Measurements from ENCODE around the gene VWA5B2. TPM values are rescaled to one million over a fixed set of nuclear protein-coding genes. Genes with fewer than 3 reads are reported as not detected.
A peak's percentile ranks its signal among the peaks of the same experiment; 100 is the strongest.

Gene VWA5B2
- total and polyA plus RNA-seq, 2 of the 13 experiments (the other 11 are each of a cell fraction or from before 2014, with no cell fraction given): 0.03 to 0.04 TPM

- TF ChIP-seq DZIP1 (CRISPR knock-in tag; IDR thresholded peaks at IDR 0.05) (no peak), NCOA2 (CRISPR knock-in tag; IDR thresholded peaks at IDR 0.05) (peak; percentile 86), FOXA3 (CRISPR knock-in tag; IDR thresholded peaks at IDR 0.05) (peak; percentile 77), HMG20A (CRISPR knock-in tag; IDR thresholded peaks at IDR 0.05; ENCODE audit: borderline replicate concordance) (peak; percentile 83; the same call in 1 of the 2 replicates), GABPA (IDR thresholded peaks at IDR 0.05; ENCODE audit: low read depth, low read length) (no peak), GABPA (CRISPR knock-in tag; IDR thresholded peaks at IDR 0.05; ENCODE audit: low read depth) (peak; percentile 65), NFAT5 (CRISPR knock-in tag; IDR thresholded peaks at IDR 0.05) (no peak; the same call in 1 of the 2 replicates), ELF3 (CRISPR knock-in tag; IDR thresholded peaks at IDR 0.05) (peak; percentile 98), ATF1 (CRISPR knock-in tag; IDR thresholded peaks at IDR 0.05) (no peak), ZMYM2 (CRISPR knock-in tag; IDR thresholded peaks at IDR 0.05) (peak; percentile 63; the same call in 1 of the 2 replicates), TP53 (CRISPR knock-in tag; conservative IDR thresholded peaks at IDR 0.05) (peak; percentile 91), AKAP8 (CRISPR knock-in tag; IDR thresholded peaks at IDR 0.05) (peak; percentile 97), SOX5 (CRISPR knock-in tag; IDR thresholded peaks at IDR 0.05; ENCODE audit: borderline replicate concordance) (peak; percentile 80), MED13 (CRISPR knock-in tag; IDR thresholded peaks at IDR 0.05) (peak; percentile 81; the same call in 1 of the 2 replicates), ATF4 (CRISPR knock-in tag; IDR thresholded peaks at IDR 0.05) (peak in 1 of 2 experiments; percentile 64; a peak in 1 of 4 replicates), TARDBP (CRISPR knock-in tag; IDR thresholded peaks at IDR 0.05) (peak; percentile 94), HNRNPK (IDR thresholded peaks at IDR 0.05; ENCODE audit: low read depth, low read length, poor library complexity, severe bottlenecking) (peak; percentile 20), KDM1A (CRISPR knock-in tag; IDR thresholded peaks at IDR 0.05) (0 out of 2 replicates have a peak, but pooled peaks have one; percentile 21), DMAP1 (CRISPR knock-in tag; IDR thresholded peaks at IDR 0.05) (peak; percentile 45; the same call in 1 of the 2 replicates), IKZF4 (CRISPR knock-in tag; IDR thresholded peaks at IDR 0.05; ENCODE audit: borderline replicate concordance, low read depth, not compliant biosample characterization) (no peak), KDM2A (CRISPR knock-in tag; IDR thresholded peaks at IDR 0.05; ENCODE audit: borderline replicate concordance, low read depth) (peak; percentile 99), ZNF841 (CRISPR knock-in tag; IDR thresholded peaks at IDR 0.05; ENCODE audit: borderline replicate concordance) (no peak), NR3C1 (CRISPR knock-in tag; IDR thresholded peaks at IDR 0.05) (no peak)
These were observed 12.3 kb downstream of the VWA5B2 start (continued) for GRCh38 chr3:184241447-184242296.

All from HepG2 (cell line).